GM19043 (cell line): ENCODE data around the gene ATG7.
"Not testable (repeated sequence)": the region's sequence is repeated elsewhere in the genome, so short reads cannot be mapped to it uniquely, and the experiment has no call there.

Source experiments
- ATAC-seq: cut with Tn5 transposase; IDR thresholded peaks from one replicate; pipeline ENCODE4 v1.9.1; 2021; ENCODE audit warnings: low read depth; ENCODE audit not compliant: unreplicated experiment

ATG7 gene

DNA sequence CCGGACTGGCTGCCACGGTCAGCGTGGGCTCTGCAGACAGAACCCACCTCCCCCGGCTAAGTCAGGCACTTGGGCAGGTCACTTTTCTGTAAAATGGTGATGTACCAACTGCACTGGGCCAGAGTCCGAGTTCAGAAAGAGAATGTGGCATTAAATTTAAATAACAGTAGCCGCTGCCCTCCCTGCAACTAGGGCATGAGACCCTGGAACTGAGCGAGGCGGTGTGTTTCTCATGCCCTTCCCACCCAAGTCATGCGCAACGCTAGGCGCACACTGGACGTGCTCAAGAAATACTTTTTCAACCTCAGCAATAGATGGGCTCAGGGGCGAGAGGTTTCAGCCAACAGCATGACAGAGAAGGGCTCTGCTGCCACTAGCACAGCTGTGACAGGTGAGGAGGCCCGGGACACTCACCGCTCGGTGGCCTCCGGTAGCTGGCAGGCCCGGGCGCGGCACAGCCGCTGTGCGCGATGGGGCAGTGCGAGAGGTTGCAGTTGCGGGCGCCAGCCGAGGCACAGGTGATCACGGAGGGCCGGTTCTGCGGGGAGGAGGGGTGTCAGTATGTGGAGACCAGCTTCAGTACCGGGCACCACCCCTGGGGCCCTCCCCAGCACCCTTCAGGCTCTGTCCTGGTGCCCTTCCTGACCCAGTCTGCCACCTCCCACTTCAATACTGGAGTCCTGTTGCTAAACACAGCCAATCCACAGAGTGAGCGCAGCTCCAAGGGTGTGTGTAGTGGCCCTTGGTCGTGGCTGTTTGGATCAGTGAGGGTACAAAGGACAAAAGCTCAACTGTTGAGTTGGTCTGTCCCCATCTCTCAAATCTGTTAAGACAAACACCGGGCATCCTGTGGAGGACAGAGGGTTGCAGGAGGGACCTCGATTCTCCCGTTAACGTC is 287.0 kb downstream of the ATG7 start:
- no peak for ATAC-seq

- no peak for ATAC-seq
These were observed 287.8 kb downstream of the ATG7 start for GRCh38 chr3:11559816-11560633.

GRCh38 chr3:11560746-11561145 is 288.5 kb downstream of the ATG7 start:
- no peak for ATAC-seq

- no peak for ATAC-seq
These were observed 290.2 kb downstream of the ATG7 start for GRCh38 chr3:11562277-11562881.

DNA sequence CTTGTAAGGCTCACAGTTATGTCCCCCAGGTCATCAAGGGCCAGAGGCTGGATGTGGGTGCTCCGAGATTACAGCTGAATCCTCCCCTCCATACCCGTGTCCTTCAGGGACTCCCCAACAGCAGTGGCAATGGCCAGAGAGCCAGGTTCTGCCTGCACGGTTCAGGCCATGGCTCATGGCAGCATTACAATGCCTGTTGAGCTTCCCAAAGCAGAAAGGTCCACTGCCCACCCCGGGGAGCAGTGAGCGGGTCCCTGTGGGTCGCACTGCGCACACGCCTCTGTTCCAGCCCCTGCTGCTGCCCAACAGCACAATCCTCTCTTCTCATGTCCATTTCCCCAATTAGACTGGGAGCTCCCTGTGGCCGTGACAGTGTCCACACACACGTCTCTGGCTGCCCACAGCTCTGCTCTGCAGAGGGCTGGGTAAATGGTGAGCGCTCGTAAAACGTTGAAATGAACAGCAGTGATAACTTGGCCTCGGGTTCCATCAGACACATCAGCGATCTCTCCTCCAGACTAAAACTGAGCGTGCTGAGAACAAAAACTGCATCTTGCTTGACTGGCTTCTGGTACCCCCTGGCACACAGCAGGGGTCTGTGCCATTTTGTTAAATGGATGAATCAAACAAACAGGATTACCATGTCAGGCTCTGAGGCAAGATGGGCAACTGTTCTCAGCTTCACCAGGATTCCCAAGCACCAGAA is 291.1 kb downstream of the ATG7 start:
- ATAC-seq = no peak

DNA sequence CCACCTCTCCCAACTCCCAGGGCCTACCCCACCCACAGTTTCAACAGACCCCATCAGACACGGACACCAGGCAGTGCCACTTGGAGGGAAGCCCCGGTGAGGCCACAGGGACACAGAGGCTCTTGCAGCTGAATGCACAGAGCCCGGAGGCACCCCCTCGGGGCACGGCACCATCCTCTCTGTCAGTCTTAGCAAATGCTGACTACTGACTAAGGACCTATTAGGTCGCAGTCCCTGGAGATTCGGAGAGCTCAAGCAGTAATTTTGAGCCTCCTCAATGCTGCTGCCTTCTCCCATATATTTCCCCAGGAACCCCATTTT is 291.6 kb downstream of the ATG7 start:
- ATAC-seq = no peak

GRCh38 chr3:11564577-11565001 is 292.4 kb downstream of the ATG7 start:
- ATAC-seq = no peak

DNA sequence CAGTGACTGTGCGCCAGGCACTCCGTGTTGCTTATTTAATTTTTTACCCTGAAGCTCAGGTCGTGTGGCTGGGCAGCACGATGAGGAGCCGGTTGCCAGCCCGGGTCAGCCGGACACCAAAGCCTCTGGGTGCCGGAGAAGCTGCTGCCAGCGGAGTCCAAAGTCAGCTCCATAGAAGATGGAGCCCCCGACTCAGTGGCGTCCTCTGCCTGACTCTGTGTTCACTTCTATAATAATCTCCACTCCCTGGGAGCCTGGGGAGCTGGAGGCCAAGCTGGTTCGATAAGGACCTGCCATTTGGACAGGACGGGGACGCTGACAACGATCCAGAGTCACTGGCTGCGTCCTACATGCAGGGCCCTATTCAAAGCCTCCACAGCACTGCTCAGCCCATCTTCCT is 292.9 kb downstream of the ATG7 start:
- no peak for ATAC-seq

DNA sequence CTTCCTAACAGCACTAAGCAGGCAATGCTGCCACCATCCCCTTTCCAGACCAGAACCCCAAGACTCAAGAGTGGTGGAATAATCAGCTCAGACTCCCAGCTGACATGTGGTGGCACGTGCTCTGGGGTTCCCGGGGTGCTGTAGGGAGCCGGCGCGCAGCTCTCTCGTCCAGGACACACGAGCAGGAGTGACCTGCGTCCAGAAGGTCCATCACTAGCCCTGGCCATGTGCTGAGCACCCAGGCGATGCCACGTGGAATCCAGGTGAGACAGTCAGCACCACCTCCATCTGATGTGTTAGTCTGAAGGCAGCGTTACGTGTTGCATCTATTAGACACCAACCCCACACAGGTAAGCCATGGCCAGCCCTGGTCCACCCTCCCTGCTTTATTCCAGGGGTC is 293.3 kb downstream of the ATG7 start:
- no peak for ATAC-seq

GRCh38 chr3:11565932-11566331 is 293.7 kb downstream of the ATG7 start:
- ATAC-seq = no peak

DNA sequence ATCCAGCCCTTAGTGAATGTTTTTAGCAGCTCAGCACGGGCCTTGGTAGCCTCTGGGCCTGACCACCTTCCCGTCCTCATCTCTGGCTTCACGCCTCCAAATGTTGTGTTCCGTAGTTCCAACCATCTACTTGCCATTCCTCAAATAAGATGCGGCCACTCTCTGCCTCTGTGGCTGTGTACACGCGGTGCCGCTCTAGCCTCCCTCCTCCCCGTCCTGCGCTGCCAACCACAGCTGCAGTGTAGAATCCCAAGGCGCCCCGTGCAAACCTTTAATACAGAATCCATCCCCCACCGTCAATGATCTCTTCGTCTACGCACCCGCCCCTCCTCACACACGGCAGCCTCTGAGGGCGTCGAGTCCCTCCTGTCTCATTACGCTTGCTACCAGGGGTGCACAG is 294.3 kb downstream of the ATG7 start:
- ATAC-seq = no peak

DNA sequence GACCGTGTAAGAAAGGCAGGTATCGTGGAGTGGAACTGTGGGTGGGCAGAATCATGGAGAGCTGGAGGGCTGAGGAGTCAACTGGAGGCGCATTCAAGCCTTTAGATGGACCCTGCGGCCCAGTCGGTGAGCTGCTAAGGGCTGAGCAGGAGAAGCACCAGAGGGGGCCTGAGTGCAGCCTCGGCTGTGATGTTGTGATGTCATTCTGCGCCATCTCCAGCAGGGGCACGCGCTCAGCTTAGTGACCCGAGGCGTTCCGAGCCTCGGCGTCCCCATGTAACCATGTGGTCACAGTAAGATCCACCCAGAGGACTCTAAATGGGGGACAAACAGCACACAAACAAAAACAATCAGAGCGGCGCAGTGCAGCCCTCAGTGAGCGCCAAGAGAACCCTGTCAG is 294.7 kb downstream of the ATG7 start:
- no peak for ATAC-seq

DNA sequence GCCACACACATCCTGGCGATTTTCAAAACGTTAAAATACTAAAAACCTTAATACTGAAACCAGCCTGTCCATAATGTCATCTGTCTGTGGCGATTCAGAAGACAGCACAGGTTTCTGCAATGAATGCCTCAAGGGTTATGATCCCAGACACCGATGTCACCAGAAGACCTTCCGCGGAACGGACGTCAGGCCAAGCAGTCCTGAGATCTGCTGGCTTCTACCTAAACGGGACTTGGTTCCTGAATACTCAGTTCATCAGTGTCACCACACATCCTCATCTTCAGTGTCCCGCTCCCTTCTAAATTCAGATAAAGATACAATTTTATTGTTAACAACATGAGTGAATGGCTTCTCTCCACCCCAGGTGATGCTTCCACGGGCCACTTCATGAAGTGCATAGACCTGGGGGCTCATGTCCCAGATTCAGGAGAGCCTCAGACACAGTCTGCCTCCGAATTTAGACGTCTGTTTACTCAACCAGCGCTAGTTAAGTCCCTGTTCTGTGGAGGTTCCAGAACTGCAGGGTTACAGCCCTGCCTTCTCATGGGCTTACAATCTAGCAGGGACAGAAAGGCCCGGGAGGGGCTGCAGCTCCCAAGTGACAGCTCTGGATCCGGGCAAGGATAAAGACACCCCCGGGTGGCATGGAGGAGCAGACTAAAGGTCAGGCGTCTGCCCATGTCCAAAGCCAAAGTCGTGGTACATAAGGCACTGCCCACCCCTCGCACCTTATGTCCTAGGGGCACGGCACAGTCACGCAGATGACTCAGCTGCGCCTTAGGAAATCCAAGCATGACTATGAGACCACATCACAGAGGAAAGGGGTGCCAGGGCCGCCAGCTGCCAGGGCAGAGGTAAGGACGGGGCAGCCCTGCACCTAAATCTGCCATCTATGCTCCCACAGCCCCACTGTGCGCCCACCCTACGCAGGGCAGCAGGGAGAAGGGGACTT is 295.6 kb downstream of the ATG7 start:
- no peak for ATAC-seq

- no peak for ATAC-seq
These were observed 296.4 kb downstream of the ATG7 start for GRCh38 chr3:11568503-11569155.

- ATAC-seq = no peak
These were observed 297.1 kb downstream of the ATG7 start for GRCh38 chr3:11569156-11569741.

DNA sequence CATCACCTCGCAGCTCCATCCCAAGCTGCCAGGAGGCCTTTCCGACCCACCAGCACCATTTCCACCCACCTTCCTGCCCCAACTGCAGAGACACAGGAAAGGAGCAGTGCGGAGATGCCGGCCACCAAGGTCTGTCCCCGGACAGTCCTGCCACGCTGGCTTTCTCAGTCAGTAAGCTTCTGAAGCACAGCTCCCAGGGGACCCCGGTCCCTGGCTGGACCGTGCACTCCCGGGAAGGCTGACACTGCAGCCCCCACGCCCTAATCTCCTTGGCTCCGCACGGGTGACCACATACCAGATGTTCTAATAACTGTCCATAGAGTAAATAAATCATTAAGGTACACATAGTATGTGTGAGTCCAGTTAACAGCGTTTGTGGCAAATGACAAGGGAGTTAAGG is 298.1 kb downstream of the ATG7 start:
- no peak for ATAC-seq

DNA sequence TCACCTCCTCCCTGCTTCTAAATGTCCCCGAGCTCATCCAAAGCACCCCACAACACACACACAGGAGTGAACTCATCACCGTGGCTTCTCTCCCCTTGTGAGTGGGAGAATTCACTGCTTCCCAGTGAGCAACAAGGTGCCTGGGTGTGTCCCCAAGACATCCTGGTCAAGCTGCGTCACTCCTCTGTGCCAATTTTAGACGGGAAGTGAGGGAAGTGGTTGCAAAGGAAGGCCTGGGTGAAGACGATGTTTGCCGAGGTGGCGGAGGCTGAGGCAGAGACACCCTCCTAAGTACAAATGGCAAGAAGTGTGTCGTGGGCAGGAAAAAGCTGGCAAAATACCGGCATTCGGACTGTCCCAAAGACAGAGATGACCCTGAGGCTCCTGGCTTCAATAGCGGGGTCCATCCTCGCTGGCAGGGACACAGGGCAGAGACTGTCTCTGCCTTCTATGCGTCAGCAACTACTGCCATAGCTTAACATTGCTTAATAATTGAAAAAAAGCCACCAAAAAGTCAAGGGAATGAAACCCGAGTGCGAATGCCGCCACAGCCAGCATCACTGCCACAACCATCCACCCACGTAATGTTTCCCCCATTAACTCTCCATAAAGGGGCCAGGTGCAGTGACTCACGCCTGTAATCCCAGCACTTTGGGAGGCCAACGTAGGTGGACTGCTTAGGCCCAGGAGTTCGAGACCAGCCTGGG is 298.7 kb downstream of the ATG7 start:
- no peak for ATAC-seq

DNA sequence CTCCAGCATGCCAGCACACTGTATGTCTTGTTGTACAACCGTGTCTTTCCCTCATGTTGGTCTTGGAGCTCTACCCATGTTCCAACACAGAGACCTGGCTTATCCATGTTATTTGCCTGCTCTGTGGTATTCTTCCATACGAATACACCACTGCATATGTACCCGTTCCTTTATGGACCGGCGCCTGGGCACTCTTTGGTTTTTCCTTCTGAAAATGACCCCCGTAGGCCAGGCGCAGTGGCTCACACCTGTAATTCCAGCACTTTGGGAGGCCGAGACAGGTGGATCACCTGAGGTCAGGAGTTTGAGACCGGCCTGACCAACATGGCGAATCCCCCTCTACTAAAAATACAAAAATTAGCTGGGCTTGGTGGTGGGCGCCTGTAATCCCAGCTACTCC is 300.5 kb downstream of the ATG7 start:
- not testable (repeated sequence) for ATAC-seq
